HG03103 (cell line): Measurements from ENCODE around the gene RNF169.

Experiments used
- ATAC-seq: cut with Tn5 transposase; IDR thresholded peaks from one replicate; pipeline ENCODE4 v1.9.1; 2021; ENCODE audit warnings: low read depth; ENCODE audit not compliant: unreplicated experiment

Gene RNF169, protein sequence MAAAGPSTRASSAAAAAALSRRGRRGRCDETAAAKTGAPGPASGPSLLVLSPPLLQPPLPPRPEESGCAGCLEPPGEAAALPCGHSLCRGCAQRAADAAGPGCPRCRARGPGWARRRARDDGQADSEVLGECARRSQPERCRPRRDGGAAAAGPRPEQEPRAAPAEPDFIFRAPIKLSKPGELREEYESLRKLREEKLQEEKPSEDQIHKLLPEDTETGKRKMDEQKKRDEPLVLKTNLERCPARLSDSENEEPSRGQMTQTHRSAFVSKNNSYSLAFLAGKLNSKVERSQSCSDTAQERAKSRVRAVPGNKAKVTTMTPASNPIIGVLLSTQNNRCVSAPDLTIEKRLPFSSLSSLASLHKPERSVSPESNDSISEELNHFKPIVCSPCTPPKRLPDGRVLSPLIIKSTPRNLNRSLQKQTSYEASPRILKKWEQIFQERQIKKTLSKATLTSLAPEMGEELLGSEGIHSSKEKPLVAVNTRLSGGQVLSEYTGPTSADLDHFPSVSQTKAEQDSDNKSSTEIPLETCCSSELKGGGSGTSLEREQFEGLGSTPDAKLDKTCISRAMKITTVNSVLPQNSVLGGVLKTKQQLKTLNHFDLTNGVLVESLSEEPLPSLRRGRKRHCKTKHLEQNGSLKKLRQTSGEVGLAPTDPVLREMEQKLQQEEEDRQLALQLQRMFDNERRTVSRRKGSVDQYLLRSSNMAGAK

DNA sequence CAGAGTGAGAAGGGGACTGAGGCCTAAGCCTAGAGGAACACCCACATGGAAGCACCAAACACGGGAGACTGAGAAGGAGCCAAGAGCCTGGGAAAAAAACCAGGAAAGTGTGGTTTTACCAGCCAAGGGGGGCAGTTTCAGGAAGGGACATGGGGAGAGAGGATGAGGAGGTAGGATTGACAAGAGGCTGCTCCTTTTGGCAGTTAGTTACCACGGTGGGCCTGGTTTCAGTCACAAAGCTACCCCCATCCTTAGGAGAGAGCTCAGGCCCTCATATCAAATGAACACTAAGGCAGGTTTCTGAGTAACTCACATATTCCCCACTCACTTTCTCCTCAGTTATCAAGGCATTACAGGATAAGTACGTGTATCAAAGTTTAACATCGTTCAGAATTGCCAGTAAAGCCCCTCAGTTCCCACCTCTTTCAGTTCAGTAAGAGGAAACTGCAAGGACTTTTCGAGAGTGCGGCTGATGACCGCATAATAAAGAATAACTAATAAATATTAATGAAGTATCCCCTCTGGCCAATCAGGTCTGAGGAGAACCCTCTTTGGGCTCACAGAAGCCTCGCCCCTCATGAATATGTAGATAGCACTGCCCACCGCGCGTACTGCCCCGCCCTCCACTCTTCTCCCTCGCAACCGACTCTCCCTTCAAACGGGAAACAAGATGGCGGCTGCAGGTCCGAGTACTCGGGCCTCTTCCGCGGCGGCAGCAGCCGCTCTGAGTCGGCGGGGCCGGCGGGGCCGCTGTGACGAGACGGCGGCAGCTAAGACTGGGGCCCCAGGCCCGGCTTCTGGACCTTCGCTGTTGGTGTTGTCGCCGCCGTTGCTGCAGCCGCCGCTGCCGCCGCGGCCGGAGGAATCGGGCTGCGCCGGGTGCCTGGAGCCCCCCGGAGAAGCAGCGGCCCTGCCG, at the start of gene RNF169:
TSS of gene RNF169 (plus strand) at position 639 of the 916 bp plus-strand sequence. CDS start at position 671, 32 bp downstream.
- ATAC-seq = peak; percentile 96

DNA sequence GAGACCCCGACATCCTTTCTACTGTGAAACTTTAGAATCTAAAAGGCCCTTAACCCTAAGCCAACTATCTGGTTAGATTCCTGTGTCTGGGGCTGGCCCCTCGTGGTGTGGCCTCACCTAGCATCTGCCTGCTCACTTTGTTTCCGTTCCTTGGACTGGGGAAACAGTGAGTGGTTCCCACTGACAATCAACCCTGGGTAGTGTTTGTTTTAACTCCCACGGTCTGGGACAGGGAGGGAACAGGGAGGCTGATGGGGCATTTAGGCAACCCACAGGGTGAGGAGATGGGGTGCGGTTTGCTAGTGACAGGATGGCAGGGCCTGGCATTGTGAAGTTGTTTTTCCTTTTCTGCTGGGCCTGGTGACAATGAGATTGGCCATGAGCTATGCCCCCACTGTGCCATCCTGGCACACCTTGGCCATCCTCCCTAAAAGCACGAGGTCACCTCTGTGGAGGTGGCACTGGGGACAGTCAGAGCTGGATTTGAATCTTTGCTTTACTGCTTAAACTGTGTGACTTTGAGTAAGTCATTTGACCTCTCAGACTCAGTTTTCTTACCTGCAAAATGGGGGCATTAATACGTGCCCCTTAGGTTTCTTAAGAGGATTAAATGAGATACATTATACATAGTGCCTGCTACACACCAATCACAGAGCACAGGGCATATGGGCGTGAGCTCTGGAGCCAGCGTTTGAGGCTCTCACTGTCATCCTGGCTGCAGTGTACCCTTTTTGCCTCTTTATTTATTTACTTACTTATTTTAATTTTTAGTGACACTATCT, 48.8 kb upstream of the RNF169 start:
- no peak for ATAC-seq

DNA sequence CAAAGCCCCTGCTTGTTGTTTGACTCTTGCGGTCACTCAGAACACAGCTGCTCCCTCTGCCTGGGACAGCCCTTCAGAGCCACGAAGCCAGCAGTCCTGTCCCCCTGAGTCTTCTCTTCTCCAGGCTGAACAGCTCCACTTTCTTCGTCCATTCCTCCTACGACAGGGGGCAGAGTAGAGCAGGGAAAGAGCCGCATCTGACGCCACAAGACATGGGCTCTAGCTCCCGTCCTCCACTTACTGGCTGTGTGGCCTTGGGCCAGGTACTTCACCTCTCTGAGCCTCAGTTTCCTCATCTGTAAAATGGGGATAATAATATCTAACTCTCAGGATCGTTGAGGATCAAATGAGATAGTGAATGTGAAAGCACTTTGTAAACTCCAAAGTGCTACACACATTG, 47.3 kb upstream of the RNF169 start:
- no peak for ATAC-seq

DNA sequence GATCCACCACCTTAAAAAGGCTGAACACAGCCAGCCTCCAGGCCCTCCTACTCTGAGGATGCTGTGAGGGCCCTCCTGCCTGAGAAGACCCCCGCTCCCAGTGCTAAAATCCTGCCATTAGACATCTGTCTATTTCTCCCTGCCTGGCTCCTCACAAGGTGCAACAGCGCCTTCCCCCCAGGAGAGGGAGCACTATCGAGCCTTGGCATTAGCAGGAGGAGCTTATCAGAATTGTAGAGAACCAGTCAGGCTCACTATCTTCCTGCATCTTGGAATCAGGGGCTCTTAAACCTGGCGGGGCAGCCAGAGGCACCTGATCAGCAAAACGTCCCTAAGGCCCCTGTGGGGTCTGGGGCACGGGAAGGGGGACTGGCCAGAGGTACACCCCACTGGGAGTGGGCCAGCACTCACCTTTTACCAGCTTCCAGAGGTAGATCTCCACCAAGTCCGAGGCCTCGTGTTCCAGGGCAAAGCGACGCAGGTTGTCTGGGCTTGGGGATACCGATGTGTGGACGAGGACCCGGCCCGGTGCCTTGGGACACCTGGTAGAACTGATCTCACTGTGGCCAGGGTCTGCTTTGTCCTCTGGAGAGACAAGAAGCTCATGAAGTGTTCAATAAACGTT, 46.2 kb upstream of the RNF169 start:
- ATAC-seq = no peak

DNA sequence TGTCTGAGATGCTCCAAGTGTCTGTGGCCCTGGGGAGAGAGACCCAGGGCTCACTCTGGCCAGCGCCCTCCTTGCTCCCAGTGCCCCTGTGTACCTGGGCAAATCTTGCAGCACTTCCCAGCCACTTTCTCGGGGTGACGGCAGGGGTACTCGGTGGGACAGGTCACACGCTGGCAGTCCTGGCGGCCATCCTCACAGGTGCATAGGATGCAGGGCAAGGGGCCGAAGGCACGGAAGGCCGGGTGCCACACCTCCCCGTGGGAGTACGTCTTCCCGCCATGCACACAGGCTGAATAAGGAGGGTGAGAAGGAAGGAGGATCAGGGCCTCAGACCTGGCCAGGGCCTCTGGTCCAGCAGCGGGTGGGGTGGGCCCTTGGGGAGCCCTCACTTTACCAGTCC, 45.4 kb upstream of the RNF169 start:
- no peak for ATAC-seq

DNA sequence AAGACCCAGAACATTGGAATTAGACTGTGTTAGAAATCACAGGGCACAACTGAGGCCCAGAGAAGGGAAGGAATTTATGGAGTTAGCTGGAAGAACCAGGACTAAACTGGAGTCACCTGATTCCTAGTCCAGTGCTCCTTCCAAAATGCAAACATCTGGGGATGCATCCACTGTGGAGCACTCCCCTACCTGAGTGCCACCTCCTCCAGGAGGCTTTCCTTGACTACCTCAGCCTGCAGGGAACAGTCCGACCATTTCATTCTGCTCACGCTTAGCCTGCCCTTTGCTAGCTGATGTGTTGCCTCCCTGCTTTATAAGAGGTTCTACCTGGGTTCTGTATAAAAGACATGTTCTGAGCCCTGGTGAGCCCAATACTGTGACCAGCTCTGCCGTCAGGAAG, 41.5 kb upstream of the RNF169 start:
- no peak for ATAC-seq

DNA sequence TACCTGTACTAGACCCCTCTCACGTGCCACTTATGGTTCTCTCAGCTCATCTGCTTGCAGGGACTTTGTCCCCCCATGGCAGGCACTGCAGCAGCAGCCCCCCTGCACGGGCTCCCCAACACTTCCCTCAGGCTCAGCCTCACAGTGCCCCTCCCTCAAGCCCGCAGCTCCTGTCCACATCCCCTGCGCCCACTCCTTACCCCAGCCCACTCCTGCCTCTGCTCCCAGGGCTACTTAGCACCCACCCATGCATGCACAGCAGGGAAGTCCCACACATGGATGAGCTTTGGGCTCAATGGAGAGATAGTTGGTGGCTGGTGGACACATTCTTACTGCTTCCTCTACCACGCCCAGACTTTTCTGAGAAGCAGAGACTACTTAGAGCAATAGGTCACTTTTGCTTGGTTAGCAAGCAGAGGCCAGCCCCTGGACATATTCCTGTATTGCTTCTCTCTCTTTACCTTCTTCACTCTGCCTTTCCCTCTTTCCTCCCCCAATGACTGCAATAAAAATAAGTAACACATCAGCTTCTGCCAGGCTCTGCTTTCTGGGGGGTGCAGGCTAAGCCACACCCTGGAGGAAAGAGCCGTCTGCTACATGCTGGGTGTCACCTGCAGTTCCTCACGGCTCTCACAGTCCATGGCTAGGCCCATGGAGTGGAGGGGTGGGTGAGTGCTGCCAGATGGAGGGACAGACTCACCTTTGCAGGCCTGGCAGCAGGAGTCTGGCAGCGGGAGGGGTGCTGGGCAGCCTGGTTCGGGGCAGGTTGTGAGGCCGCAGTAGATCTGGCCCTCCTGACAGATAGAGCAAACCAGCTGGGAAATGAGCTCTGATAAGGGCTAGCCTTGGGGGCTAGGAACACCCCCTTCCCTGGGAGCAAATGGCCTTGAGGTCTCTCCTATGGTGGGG, 40.8 kb upstream of the RNF169 start:
- ATAC-seq = no peak

DNA sequence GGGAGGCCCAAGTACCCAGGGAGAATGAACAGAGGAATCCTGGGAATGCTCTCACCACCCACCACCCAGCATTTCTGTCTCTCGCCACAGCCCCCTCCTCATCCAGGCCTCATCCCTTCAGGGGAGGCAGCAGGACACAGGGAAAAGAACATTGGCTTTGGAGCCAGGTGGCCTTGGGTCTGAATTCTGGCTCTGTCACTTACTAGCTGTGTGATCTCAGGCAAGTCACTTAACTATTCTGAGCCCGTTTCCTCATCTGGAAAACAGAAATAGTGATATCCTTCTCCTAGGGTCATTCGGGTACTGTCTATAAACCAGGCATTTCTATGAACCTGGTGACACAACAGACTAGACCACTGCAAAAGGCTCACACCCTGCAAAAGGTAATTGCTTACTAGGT, 39.5 kb upstream of the RNF169 start:
- ATAC-seq = no peak

DNA sequence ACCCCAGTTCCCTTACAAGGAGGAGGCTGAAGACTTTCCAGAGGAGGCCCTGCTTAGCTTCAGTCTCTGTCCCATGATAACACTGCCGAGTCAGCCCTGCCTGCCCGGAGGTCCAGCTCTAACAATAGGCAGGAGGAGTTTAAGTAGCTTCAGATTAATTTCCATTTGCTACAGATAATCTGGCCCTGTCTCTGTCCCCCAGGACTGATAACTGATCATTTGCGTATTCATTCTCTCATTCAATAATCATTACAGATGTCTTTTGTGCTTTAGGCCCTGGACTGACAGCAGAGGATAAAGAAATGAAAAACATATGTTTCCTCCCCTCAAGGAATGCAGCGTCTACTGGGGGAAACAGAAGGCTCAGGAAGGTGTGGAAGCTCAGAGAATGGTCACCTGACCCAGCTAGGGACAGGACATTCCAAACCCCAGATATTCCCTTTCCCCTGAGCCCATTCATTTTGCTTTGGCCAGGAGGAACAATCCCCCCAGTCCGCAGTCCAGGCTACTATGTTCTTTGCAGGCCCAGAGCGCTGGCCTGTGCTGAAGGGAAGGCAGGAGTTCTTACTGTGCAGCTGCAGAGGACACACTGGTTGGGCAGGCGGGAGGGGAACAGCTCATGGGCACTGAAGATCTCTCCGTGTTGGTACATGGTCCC, 38.2 kb upstream of the RNF169 start:
- ATAC-seq = no peak

DNA sequence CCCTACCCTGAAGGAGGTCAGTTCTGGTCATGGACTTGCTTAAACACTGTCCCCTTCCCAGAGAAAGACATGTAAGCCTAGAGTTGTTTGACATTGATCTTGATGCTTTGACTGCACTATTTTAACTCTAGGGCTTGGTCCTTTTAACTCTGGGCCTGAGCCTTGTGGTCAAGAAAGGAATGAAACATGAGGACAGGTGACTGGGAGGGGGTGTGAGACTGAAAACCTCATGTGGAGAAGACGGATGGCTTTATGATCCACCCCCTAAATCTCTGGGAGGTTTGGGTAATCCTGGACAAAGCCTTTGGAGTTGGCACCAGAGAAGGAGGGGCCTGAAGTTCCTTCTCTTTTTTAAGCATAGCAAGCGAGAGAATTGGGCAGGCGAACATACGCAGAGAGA, 35.0 kb upstream of the RNF169 start:
- ATAC-seq = no peak

DNA sequence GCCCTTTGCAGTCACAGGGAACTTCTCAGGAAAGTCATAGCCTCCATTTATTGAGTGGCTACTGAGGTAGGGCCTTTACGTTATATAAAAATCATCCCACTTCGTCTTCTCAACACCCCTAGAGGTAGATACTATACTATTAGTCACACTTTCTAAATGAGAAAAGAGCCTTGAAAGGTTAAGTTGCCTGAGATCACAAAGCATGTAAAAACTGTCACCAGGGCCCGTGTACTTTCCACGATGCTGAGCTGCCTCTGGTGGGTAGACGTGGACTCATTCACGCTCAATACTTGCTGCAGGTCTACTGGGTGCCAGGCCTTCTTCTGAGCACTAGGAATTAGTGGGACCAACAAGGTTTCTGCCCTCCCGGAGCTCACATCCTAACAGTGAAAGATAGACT, 33.7 kb upstream of the RNF169 start:
- no peak for ATAC-seq

DNA sequence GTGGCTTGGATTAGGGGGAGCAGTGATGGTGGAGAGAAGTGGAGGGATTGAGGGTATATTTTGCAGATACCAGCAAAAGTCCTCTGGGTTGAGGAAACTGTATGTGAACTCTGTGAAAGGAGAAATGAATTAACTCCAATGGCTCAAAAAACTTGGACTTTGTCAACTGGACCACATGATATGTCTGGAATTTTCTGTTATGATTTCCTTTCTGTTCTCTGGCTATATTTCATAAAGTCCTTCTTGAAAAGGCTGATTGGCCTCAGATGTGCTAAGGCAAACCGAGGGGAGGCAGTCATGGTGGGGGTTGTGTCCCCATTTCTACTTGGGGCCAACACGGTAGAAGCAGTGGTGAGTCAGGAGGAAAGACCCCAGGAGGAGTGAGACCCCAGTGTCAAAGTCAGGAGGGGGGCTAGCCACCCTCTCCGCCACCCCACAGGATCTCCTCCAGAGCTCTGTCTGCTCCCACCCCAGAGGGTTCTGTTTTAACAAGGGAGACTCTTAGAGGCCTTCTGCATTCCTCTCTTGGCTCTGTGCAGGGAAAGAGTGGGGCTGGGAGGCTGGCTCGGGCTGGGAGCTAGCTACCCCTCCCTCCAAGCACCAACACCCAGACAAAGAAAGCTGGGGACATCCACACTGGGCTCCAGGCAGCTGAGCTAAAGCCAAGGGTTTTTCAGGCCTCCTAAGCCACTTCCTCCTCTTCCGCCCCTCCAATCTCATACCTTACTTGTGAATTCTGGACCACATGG, 31.3 kb upstream of the RNF169 start:
- no peak for ATAC-seq

DNA sequence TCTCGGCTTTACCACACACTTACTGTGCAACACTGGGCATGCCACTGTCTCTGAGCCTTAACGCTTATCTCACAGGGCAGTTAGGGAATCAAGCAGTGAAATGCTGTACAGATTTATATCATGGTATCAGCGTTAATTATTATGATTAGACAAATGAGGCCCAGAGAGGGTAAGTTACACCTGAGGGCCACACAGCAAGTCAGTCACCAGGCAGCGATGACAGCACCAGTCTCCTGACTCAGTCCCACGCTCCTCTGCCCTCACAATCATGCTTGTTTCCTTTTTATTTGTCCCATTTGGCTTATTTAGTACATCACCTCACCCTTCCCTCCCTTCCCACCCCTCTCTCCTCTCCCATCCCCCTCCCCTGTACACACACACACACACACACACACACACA, 29.6 kb upstream of the RNF169 start:
- no peak for ATAC-seq

DNA sequence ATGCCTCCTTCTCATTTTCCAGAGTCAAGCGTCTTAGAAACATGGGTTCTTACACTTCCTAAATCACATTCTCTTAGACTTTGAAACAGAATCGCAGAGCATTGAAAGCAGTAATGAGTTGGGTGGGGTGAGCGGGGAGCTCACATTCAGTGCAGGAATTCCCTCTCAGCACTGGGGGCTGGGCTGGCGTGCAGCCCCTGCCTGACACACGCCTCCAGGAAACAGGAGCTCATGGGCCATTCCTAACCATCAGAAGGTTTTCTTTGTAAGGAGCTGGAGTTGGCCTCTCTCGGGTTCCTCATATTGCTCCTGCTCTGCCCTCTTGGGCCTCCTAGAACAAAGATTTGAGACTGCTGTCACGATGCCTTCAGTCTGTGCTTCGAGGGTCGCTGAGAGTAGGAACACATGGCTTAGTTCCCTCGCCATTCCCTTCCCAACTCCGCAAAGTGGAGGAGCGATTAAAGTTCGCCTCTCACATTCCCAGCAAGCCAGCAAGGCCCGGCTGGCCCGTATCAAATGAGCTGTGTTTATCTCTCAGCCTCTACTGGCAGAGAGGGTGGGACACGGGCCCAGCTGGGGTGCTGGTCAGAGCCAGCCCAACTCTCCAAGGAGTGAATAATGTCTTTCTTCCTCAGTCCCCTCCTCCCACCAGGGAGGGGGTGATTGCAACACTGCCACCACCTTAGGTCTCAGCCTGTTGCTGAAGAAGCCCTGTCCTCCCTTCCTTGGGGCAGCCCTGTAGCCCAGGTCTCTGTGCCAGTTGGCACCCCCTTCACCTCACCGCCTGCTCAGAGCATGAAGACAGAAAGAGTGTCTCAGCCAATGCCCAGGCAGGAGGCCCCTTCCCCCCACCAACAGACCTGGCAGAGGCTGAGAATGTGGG, 27.8 kb upstream of the RNF169 start:
- ATAC-seq = no peak

DNA sequence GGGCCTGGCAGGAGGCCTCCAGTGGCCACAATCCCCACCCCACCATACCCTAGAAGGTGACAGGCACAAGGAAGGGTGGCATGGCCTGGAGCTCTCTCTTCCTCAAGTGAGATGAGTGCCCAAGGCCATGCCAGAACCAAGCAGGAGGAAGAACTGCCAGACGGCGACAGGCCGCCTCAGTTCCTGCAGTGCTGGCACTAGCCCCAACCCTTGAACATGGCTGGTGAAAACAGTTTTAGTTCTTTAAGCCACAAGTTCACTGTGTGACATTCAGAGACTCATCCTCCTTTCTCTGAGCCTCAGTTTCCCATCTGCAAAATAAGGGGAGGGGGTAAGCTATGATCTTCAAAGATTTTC, 27.2 kb upstream of the RNF169 start:
- ATAC-seq = no peak

DNA sequence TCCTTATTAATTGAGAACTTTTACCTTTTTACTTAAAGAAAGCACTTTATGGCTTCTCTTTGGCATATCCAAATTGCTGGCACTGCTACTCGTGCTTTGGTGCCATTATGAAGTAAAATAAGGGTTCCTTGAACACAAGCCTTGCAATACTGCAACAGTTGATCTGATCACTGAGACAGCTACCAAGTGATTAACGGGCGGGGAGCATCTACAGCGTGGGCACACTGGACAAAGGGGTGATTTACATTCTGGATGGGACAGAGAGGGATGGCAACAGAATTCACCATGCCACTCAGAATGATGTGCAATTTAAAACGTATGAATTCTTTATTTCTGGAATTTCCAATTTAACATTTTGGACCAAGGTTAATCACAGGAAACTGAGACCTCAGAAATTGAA, 25.1 kb upstream of the RNF169 start:
- no peak for ATAC-seq

DNA sequence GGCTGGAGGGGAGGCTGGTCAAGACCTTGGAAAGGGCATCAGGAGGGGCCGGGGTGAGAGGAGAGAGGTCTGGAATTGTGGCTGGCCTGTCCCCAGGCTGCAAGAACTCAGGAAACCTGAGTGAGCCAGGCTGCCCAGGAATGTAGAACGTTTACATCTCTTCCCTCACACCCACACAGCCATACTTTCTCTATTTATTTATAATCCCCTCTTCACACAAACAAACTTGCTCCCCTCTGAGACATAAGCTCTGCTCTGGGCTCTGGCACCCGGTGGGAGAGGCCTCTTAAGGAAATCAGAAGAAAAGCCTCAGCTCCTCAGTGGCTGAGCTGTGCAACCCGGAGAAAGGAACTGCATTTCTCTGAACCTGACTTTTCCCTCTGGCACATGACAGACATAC, 22.9 kb upstream of the RNF169 start:
- no peak for ATAC-seq
